ENCODE data around the gene POLDIP2. TPM values are rescaled to one million over a fixed set of nuclear protein-coding genes. Genes with fewer than 3 reads are reported as not detected.

POLDIP2 gene
- total and polyA plus RNA-seq, 2 of the 4 experiments (the other 2 are of a cell fraction): 66.7 to 77.8 TPM

DNA sequence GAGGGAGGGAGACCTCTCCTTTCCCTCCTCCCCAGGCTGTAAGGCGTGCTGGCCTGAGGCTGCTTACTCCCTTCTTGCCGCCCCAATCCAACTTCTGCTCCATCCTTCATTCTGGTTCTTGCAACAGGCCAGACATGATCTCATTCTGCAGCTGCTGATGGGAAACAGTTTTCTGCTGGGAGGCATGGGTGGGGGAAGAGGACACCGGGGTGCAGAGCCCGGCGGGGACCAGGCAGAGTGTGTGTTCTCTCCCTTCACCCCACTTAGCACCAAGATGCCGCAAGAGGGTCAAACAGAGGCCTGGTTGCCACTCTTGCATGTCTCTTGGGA lies 15.6 kb upstream of the POLDIP2 start:
- Histone ChIP-seq H3K4me3 (ENCODE audit: insufficient read depth, low read depth, low read length) (peak overlapping the region; percentile 54; the same call in 1 of the 2 replicates), H3K79me1 (ENCODE audit: low read depth in 1 of 2, low read length in 2 of 2) (peaks cover 5 to 32% of the 10 kb centered on the region in 2 experiments; a peak in 3 of 4 replicates), H2BK5ac (ENCODE audit: low read depth, low read length, poor library complexity, severe bottlenecking) (no peak overlapping the region), H3K36me3 (ENCODE audit: control insufficient read depth, insufficient read depth, low read length) (0 out of 2 replicates have a peak, but pooled peaks cover 1% of the 10 kb centered on the region), H2AK5ac (ENCODE audit: low read depth, low read length) (no peak overlapping the region; the same call in 1 of the 2 replicates), H3K4me2 (ENCODE audit: low read depth, low read length) (peak overlapping the region; percentile 84; the same call in 1 of the 2 replicates), H3K9me1 (ENCODE audit: insufficient read depth, low read length) (peaks cover 35% of the 10 kb centered on the region), H4K8ac (ENCODE audit: low read depth in 2 of 2, low read length in 2 of 2) (no peak overlapping the region), H2AK9ac (replicated peaks; ENCODE audit: low read depth, low read length, poor library complexity) (no peak overlapping the region), H3K9me3 (ENCODE audit: control insufficient read depth, insufficient read depth, low read length) (no peaks in the 10 kb centered on the region), H3K4me1 (ENCODE audit: control insufficient read depth, insufficient read depth, low read length) (peaks cover 14% of the 10 kb centered on the region; the same call in 1 of the 2 replicates), H2BK120ac (ENCODE audit: low read depth, low read length) (no peak overlapping the region), H3K4ac (ENCODE audit: low read depth, low read length) (no peak overlapping the region), H4K91ac (ENCODE audit: insufficient read depth, low read depth, low read length) (no peak overlapping the region), H3K14ac (replicated peaks; ENCODE audit: low read depth, low read length) (0 out of 2 replicates have a peak overlapping the region, but pooled peaks have one; percentile 59), H3K27ac (ENCODE audit: insufficient read depth, low read length) (no peak overlapping the region), H3K23ac (ENCODE audit: low read depth, low read length) (peak overlapping the region; percentile 70; the same call in 1 of the 2 replicates), H3K18ac (ENCODE audit: low read depth, low read length) (no peak overlapping the region), H3K56ac (ENCODE audit: extremely low read depth, insufficient read depth, low read length) (no peak overlapping the region), H2BK15ac (ENCODE audit: low read depth, low read length) (no peak overlapping the region), H2AFZ (replicated peaks; ENCODE audit: low read length, poor library complexity) (peak overlapping the region; percentile 25), H2BK20ac (ENCODE audit: low read depth, low read length) (no peak overlapping the region), H4K5ac (ENCODE audit: low read depth, low read length) (no peak overlapping the region), H3K9ac (ENCODE audit: low read depth, low read length) (0 out of 2 replicates have a peak overlapping the region, but pooled peaks have one; percentile 43), H3K27me3 (ENCODE audit: control insufficient read depth, insufficient read depth, low read length) (no peaks in the 10 kb centered on the region), H4K20me1 (ENCODE audit: insufficient read depth, low read length) (peaks cover 31% of the 10 kb centered on the region)
- ChIA-PET CTCF (no interaction called here), POLR2A (ENCODE audit: unreplicated experiment) (no interaction called here)
- dilution Hi-C loops (cut with HindIII; ENCODE audit: low sequenced_read_pairs, unreplicated experiment) (no loop called here), intact Hi-C loops (cut with micrococcal nuclease) (no loop called here), in situ Hi-C loops (cut with MboI; ENCODE audit: low sequenced_read_pairs) (no loop called here)
- DNase-seq (no peak), ATAC-seq (ENCODE audit: low read depth) (no peak)
- no peak for TF ChIP-seq MXI1 (IDR thresholded peaks at IDR 0.05; ENCODE audit: borderline replicate concordance, low read depth, low read length)
- no peak for TF ChIP-seq RFX5 (IDR thresholded peaks at IDR 0.05; ENCODE audit: low read depth, low read length)
- no peak for TF ChIP-seq BHLHE40 (IDR thresholded peaks at IDR 0.05; ENCODE audit: low read depth, low read length)
- TF ChIP-seq RAD21 (IDR thresholded peaks at IDR 0.05; ENCODE audit: low read length): no peak
- TF ChIP-seq, protein P1, sequence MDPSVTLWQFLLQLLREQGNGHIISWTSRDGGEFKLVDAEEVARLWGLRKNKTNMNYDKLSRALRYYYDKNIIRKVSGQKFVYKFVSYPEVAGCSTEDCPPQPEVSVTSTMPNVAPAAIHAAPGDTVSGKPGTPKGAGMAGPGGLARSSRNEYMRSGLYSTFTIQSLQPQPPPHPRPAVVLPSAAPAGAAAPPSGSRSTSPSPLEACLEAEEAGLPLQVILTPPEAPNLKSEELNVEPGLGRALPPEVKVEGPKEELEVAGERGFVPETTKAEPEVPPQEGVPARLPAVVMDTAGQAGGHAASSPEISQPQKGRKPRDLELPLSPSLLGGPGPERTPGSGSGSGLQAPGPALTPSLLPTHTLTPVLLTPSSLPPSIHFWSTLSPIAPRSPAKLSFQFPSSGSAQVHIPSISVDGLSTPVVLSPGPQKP (IDR thresholded peaks at IDR 0.05; ENCODE audit: borderline replicate concordance, low read depth, low read length): no peak
- no peak for TF ChIP-seq NFE2L2 (IDR thresholded peaks at IDR 0.05; ENCODE audit: low read depth, low read length)
- TF ChIP-seq, protein P2, sequence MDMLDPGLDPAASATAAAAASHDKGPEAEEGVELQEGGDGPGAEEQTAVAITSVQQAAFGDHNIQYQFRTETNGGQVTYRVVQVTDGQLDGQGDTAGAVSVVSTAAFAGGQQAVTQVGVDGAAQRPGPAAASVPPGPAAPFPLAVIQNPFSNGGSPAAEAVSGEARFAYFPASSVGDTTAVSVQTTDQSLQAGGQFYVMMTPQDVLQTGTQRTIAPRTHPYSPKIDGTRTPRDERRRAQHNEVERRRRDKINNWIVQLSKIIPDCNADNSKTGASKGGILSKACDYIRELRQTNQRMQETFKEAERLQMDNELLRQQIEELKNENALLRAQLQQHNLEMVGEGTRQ (IDR thresholded peaks at IDR 0.05; ENCODE audit: low read depth, low read length): no peak
- no peak for TF ChIP-seq SMC3 (IDR thresholded peaks at IDR 0.05; ENCODE audit: low read depth, low read length)
- no peak for TF ChIP-seq CHD1 (IDR thresholded peaks at IDR 0.05; ENCODE audit: low read depth, low read length)
- TF ChIP-seq MAFK (IDR thresholded peaks at IDR 0.05; ENCODE audit: low read depth, low read length): no peak
- TF ChIP-seq MAZ (IDR thresholded peaks at IDR 0.05; ENCODE audit: borderline replicate concordance, low read depth, low read length): no peak
- TF ChIP-seq, protein P3, sequence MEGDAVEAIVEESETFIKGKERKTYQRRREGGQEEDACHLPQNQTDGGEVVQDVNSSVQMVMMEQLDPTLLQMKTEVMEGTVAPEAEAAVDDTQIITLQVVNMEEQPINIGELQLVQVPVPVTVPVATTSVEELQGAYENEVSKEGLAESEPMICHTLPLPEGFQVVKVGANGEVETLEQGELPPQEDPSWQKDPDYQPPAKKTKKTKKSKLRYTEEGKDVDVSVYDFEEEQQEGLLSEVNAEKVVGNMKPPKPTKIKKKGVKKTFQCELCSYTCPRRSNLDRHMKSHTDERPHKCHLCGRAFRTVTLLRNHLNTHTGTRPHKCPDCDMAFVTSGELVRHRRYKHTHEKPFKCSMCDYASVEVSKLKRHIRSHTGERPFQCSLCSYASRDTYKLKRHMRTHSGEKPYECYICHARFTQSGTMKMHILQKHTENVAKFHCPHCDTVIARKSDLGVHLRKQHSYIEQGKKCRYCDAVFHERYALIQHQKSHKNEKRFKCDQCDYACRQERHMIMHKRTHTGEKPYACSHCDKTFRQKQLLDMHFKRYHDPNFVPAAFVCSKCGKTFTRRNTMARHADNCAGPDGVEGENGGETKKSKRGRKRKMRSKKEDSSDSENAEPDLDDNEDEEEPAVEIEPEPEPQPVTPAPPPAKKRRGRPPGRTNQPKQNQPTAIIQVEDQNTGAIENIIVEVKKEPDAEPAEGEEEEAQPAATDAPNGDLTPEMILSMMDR (conservative IDR thresholded peaks at IDR 0.05; ENCODE audit: low read depth, low read length): no peak
- no peak for TF ChIP-seq POLR2A (IDR thresholded peaks at IDR 0.05; ENCODE audit: low read depth, low read length)
- TF ChIP-seq CEBPB (IDR thresholded peaks at IDR 0.05; ENCODE audit: low read depth, low read length): no peak
- no peak for TF ChIP-seq RCOR1 (IDR thresholded peaks at IDR 0.05; ENCODE audit: insufficient replicate concordance, low read length)
- no peak for TF ChIP-seq FOS (IDR thresholded peaks at IDR 0.05; ENCODE audit: low read depth, low read length)
- WGBS, 2 experiments (ENCODE audit: extremely low coverage in 2 of 2, insufficient read length in 1 of 2): no CpG with 5 or more reads among the region's 6 CpGs
- BruUV-seq (replicated peaks): no TSS peak

Data from IMR-90 (cell line).